ENCODE results near the gene CORO7.
A peak's percentile ranks its signal among the peaks of the same experiment; 100 is the strongest.

Gene CORO7

DNA sequence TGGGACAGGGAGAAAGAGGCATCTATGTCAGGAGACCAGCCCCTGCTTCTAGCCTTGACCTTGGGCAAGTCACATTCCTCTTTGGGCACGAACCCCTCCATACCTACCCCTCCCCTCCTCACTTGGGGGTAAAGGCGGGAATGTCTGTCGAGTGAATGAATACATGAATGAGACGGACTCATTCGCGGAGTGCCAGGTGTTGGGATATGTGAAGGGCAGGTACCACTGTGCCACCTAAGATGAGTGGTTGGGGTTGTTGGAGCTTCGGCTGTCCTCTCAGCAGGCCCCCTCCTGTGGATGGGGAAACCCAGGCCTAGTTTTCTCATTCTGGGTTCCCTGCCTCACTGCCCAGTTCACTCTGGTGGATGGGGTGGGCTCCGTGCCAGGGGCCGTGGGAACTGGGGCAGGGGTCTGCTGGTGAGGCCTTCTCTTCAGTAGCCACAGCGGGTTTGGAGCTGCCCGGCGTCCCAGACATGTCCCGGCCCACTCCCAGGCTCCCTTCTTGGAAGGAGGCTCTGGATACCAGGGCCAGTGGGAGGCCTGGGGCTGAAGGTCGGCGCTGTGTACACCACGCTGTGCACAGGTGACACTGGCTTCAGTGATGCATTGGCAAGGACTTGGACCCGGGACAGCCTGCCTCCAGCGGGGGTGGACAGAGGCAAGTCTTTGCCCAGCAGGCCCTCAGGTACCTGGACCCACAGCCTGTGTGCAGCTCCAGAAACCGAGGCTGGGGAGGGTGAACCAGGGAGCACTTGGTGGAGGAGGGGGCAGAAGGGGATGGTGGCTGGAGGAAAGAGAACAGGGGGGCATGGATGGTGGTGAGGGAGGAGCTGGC, 94.9 kb downstream of the CORO7 start:
- DNase-seq (ENCODE audit: low read depth in 2 of 2), result no peak

DNA sequence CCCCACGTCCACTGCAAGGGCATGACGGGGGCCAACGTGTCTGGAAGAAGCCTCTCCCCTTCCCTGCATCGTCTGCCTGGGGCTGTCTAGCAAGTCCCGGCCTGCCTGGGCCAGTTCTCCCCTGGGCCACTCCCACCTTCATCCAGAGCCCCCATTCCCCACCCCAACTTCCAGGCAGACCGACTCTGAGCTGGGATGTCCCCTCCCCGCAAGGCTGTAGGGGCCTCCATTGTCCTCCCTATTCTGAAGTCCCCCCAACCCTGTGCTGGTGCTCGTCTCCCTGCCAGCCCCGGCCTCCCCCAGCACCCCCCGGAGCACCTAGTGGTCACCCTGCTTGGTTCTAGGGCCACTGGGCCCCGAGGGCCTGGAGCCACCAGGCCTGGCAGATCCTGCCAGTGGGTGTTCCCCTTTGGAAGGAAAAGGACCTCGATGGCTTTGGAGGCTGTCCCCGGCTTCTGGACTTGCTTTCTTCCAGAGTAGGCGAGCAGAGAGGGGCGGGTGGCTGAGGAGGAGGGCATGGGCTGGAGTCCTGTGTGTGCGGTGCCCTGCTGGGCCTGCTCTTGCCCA, 95.7 kb downstream of the CORO7 start:
- DNase-seq (ENCODE audit: low read depth in 2 of 2), result no peak

DNA sequence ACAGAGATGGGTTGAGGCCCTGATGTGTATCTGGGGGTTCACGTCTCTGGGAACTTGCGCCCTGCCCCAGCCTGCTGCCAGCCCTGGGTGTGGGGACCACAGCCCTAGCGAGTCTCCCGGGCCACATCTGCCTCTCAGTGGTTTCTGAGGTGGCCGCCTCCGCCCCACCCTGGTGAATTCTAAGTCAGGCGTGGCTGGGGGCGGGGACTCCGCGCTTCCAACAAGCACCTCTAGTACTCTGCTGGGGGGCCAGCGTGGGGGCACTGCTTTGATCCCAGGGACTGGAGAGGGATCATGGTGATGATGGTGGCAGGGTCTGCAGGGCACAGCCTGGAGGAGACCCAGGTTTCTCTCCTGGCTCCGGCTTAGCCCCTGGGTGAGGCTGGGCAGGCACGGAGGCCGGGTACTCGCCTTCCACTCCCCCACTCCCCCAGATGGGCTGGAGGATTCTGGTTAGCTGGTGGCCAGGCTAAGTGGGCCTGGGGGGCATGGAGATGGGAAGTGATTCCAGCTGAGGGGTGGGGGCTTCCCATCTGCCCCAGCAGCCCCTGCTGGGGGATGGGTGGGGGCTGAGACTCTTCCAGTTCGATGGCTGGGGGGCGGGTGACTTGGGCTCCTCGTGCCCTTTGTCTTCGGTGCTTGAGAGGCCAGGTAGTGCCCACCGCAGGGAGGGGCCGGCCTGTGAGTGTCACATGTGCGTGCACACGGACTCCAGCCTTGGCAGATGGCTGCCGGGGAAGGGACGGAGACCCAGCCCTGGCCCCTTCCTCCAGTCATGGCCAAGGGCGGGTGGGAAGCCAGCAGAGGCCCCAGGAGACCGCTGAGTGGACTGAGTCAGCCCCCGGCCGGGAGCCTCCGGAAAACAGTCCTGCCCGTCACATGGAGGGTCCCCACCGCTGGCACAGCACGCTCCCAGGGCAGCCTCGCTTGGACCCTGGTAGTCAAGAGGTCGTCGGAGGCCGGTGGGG, 96.7 kb downstream of the CORO7 start:
- DNase-seq (ENCODE audit: low read depth in 2 of 2), result peak in 1 of 2 donors; percentile 38

DNA sequence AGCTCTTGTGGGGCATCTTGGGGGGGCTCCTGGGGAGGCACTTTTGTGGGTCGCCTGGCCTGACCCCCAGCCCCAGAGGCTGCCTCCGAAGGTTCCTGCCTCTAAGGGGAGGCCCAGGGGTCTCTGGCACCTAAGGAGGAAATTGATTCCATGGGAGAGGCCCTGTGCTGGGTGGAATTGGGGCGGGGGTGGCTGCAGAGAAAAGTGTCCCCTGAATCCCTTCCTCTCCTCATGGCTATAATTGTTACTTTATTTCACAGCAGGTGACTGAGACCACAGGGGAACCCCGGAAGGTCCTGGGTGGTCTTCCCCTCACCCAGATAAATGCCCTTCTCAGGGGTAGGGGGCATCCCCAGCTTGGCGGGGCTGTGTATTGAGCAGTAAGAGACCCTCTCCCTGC, 97.4 kb downstream of the CORO7 start:
- DNase-seq (ENCODE audit: low read depth in 2 of 2), result no peak

DNA sequence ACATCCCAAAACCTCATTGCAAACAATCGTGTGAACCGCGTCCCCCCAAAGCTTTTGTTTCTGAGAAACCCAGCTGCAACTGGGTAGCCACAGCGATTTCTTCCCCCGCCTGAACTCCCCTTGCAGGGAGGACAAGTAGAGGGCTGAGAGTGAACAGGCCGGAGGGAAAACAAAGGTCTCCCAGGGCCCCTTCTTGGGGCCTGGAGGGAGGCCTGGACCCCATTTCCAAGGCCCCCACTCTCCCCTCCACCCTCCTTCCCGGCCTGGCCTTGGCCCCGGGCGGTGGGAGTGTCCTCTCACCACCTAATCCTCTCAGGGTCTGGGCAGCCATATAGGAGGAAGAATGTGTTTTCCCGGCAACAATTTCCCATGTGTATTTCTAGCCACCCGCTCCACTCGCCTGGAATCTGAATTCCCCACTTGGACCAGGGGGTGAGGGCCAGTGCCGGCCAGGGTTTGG, 97.9 kb downstream of the CORO7 start:
- no peak for DNase-seq (ENCODE audit: low read depth in 2 of 2)

DNA sequence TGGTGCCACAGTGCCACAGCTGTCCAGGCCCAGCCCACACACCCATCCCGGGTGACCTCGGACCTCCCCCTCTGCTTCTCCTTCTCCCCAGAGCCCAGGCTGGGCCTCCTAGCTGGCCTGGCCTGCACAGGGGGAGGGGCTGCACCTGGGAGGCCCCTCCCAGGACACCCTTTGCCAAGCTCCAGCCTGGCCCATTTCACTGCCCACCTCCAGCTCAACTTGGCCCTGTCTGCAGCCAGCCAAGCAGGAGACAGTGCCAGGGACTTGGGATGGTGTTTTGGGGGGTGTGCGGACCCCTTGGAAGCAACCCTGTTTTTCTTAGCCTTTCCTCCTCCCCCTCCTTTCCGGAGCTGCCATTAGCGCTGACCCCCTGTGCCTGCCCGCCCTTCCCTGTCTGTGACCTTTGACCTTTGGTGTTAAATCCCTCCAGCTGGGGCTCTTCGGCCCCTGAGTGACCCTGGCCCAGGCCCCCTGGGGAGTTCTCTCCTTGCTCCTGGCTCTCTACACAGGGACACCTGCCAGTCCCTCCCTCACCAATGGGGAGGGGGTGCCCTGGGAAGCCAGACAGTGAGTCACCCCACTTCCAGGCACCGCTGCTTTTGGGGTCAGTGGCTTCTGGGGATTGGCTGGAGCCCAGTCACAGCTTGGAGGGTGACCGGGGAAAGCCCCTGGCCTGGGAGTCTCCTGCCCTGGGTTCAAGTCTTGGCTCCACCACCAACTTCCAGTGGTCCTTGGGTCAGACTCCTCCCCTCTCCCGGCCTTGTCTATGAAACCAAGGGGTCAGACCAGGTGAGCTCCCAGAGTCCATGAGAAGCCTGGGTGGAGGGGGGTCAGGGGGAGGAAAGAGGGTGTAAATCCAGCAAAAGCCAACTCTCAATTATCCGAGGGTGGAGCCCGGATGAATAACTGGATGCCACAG, 98.6 kb downstream of the CORO7 start:
- no peak for DNase-seq (ENCODE audit: low read depth in 2 of 2)

DNA sequence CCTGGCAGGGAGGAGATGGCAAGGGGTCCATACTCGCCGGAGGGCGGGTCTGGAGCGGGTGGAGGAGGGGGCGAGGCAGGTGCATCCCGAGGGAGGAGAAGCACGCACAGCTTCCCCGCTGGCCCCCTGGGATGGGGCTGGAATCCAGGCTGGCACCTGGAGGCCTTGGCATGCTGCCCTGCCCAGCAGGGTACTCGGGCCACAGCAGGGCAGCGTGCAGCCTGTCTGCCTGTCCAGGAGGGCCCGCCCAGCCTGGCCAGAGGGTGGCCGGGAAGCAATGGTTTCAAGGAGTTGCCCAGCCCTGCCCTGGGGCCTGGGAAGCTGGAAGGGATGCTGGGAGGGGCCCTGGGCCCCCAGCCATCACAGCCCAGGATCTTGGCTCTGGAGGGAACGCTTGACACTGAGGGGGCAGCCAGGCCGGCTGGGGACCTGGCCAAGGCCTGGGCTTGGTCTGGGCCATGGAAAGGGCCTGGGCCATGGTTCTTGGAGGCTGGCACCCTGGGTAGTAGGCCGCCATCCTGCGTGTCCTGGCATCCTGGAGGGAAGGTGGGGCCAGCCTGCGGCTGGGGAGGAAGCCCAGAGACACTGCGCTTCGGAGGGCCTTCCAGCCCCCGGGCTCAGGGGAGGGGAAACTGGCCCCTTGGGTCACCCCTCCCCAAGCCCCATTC, 99.4 kb downstream of the CORO7 start:
- no peak for DNase-seq (ENCODE audit: low read depth in 2 of 2)

DNA sequence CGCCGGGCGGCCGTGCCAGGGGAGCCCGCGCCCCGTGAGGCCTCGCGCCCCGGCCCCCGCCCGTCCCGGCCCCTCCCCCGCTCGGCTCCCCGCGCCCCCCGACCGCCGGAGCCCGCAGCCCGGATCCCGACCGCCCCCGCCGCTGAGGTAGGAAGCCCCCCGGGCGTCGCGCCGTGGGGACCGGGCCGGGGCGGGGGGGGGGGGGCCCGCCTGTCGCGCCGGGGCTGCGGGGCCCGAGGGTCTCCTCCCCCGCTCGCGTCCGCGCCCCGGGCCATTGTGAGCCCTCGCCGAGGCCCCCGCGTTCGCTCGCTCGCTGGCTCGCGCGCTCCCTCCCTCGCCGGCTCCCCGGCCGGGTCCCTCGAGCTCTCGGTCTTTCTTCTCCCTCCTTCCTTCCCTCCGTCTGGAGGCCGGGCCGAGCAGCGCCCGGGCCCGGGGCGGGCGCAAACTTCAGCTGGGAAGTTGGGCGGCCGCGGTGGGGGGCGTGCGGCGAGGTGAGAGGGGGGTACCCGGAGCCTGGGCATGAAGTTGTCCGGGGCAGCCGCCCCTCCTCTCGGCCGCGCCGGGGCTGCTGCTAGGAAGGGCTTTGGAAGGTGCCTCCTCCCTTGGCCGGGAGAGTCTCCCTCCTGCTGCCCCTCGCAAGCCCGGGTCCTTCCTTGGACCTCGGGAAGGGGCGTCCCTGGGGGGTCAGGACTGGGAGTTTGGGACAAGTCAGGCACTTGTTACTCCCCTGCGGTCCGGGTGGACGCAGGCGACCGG, 100.1 kb downstream of the CORO7 start:
- DNase-seq (ENCODE audit: low read depth in 2 of 2), result no peak

DNA sequence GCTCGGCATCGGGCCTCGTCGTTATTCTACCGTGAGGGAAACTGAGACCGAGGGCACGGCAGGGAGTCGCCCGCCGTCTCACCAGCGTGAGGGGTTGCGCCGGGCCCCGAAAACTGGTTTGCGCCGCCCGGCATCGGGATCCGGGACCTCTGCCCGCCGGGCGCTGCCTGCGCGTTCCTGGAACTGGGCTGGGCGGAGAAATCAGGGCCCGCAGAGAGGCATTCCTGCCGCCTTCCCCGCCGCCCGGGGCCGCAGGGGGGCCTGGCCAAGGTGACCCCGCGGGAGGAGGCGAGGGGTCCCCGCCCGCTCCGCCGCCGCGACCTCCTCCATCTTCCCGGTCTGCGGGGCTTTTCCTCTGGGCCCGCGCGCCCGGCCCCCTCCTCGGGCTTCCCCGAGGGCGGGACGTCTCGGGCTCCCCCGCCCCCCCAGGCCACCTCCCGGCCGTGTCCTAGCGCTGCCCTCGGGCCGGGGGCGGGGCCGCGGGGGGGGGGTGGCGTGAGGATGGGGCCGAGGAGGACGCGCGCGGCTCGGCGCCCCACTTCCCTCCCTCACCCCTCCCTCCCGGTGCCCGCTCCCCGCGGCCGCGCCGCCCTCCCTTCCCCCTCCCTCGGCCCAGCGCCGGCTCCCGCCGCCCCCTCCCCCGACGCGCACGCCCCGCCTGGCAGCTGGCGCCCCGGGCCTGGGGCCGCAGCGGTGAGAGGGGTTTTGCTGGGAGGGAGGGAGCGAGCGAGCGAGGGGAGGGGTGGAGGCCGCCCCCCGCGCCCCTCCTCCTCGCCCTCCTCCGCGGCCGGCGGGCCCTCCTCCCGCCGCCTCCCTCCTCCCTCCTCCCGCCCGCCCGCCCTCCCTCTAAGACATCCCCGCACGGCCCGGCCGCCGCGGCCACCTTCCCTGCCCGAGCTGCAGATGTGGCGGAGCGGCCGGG, 100.9 kb downstream of the CORO7 start, which contains the start of gene GLIS2:
TSS of gene GLIS2 (plus strand) at position 882 of the 922 bp plus-strand sequence. CDS start 16,214 bp downstream, outside the sequence.
- no peak for DNase-seq (ENCODE audit: low read depth in 2 of 2)

DNA sequence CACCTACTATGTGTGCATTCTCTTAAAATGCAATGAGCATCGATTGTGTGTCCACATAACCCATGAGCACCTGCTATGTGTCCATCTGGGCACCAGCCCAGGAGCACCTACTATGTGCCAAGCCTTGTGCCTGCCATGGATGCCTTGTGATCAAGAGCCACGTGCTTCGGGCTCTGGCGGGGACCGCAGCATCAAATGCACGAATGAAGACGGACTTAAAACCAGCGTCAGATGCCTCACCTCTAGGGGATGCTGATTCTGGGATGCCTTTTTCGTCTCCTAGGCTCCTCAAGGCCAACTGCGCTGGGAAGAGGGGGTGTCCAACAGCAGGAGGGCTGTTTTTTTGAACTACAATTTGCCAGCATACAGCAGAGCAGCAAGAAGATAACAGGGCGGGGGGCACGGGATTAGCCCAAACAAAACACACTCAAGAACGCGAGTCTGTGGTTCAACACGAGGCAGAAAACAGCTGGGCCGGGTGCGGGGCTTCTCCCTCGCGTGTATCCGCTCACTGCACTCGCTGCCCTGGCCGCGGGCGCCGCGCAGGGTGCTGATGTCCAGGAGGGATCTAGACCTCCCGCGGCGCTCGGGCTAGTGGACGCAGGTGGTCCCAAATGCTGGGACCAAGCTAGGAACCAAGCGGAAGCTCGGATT, 101.7 kb downstream of the CORO7 start:
- DNase-seq (ENCODE audit: low read depth in 2 of 2), result no peak

DNA sequence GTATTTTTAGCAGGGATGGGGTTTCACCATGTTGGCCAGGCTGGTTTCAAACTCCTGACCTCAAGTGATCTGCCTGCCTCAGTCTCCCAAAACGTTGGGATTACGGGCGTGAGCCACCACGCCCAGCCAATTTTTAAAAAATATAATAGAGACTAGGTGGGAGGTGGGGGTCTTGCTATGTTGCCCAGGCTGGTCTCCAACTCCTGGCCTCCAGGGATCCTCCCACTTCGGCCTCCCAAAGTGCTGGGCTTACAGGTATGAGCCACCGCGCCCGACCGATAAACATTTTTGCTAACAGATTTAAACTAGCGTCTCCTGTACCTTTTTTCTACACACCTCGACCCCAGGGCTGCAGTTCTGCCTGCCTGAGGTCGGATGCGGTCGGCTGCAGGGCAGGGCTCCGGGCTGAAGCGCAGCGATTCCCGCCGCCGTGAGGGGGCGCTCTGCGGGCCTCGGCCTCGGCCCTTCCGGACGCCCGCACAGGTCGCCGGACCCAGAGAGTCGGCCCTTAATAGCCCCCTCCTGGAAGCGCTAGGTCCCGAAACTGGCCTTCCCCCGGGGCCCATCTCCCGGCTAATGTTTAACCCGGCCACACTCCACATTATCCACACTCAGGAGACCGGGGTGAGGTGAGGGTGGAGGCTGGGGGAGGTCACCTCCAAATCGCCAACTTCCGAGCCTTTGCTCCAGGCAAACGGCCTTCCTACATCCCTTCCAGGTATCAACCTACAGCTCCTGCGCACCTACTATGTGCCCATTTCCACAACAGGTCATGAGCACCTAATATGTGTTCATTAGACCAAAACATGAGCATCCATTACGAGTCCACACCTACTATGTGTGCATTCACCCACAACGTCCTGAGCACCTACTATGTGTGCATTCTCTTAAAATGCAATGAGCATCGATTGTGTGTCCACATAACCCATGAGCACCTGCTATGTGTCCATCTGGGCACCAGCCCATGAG, 102.5 kb downstream of the CORO7 start:
- DNase-seq (ENCODE audit: low read depth in 2 of 2), result no peak

DNA sequence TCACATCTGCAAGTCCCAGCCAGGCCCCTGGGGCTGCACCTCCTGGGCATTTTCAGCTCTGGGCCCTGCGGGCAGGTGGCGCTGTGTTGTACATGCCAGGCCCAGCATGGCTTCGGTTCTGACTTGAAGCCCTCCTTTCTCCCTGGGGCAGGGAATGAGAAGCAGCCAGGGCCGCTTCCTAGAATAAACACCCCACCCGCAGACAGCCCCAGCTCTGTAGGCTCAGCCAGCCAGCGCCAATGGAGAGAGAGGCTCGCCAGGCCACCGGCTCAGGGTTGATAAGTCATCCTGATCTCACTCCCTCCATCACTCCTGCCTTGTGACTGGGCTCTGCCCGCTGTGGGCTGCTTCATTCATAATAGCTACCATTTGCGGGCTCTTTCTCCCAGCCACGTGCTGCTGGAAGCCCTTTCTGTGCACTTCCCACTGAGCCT, 106.5 kb downstream of the CORO7 start:
- peak in 1 of 2 donors; percentile 45 for DNase-seq (ENCODE audit: low read depth in 2 of 2)

DNA sequence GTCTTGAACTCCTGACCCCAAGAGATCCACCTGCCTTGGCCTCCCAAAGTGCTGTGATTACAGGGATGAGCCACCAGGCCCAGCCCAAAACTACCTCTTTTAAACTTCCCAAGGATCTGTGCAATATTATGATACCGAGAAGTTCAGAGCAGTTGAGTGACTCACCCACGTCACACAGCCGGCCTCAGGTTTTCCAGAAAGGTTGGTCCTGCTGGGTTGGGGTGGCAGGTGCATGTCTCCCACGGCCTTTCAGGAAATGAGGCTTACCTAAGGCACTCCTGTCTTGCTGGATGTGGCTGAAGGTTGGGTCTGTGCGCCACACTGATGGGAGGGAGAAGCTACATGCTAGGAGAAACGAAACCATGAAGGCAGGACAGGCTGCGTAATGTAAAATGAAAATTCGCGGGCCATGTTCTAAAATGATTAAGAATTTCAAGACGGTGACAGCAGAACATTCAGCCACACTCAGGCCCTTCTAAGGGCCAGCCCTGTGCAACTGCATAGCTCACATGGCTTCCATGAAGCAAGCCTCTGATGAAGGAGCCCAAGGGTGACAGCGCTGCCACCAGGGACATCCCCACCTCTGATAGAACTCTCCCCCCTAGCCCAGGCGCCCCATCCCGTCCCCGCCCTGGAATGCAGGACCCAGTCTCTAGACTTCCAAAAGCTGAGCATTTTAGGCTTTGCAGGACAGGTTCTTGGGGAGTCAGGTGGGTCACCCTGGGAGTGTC, 107.1 kb downstream of the CORO7 start:
- no peak for DNase-seq (ENCODE audit: low read depth in 2 of 2)

DNA sequence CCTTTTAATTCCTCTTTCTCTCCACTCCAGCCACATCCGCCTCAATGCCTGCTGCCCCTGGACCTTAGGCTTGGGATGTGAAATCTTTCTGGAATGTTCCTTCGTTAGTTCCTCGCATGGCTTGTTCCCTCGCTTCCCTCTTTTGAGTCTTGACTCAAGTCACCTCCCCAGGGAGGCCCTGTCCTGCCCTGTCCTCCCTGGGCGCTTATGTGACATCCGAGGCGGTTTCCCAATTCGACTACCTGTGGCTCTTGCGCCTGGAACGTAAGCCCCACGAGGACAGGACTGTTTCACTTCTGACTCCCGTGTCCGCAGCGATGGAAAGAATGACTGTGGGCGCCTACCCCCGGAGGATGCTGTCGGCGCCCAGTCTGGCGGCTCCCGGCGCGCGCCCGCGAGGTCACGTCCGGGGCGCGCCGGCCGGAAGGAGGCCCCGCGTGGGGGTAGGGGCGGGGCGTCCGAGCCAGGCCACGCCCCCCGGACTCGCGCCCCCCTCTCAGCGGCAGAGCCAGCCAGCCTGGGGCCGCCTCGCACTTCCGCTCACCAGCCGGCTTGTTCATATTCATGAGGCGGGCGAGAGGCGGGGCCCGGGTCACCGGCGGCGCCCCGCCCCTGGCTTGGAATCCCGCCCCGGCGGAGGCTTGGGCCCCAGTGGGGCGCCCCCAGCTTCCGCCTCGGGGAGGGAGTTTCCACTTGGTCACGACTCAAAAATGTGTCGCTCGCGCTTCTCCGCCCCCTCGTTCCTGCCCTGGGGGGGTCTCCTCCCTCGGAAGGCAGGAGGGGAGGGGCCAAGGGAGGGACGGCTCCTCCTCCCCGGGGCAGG, 109.0 kb downstream of the CORO7 start:
- DNase-seq (ENCODE audit: low read depth in 2 of 2), result peak; percentile 93 to 94
